ENCODE measurements around the gene KIF27.
A peak's percentile ranks its signal among the peaks of the same experiment; 100 is the strongest.
"Not testable (repeated sequence)": the region's sequence is repeated elsewhere in the genome, so short reads cannot be mapped to it uniquely, and the experiment has no call there.

The KIF27 gene

GRCh38 chr9:83933790-83934189 is 12.6 kb upstream of the KIF27 start:
- no peak for DNase-seq (ENCODE audit: low read depth in 2 of 2)

GRCh38 chr9:83932851-83933250 is 11.6 kb upstream of the KIF27 start:
- DNase-seq (ENCODE audit: low read depth in 2 of 2) = no peak

- no peak for DNase-seq (ENCODE audit: low read depth in 2 of 2)
Measured at GRCh38 chr9:83932011-83932410, 10.8 kb upstream of the KIF27 start.

GRCh38 chr9:83930881-83931280 is 9.6 kb upstream of the KIF27 start:
- DNase-seq (ENCODE audit: low read depth in 2 of 2) = no peak

GRCh38 chr9:83927591-83927990 is 6.4 kb upstream of the KIF27 start:
- DNase-seq (ENCODE audit: low read depth in 2 of 2) = no peak

GRCh38 chr9:83920469-83920926 is 734 bp downstream of the KIF27 start:
- DNase-seq (ENCODE audit: low read depth in 2 of 2) = peak in 1 of 2 donors; percentile 13

- no peak for DNase-seq (ENCODE audit: low read depth in 2 of 2)
Measured at GRCh38 chr9:83919111-83919510, 2.1 kb downstream of the KIF27 start.

- DNase-seq (ENCODE audit: low read depth in 2 of 2) = not testable (repeated sequence)
Measured at GRCh38 chr9:83912194-83912593, 9.0 kb downstream of the KIF27 start.

- DNase-seq (ENCODE audit: low read depth in 2 of 2) = no peak
Measured at GRCh38 chr9:83906144-83906543, 15.1 kb downstream of the KIF27 start.

- DNase-seq (ENCODE audit: low read depth in 2 of 2) = not testable (repeated sequence)
Measured at GRCh38 chr9:83900615-83901014, 20.6 kb downstream of the KIF27 start.

- DNase-seq (ENCODE audit: low read depth in 2 of 2) = not testable (repeated sequence)
Measured at GRCh38 chr9:83894301-83894700, 26.9 kb downstream of the KIF27 start.

GRCh38 chr9:83886498-83886897 is 34.7 kb downstream of the KIF27 start:
- not testable (repeated sequence) for DNase-seq (ENCODE audit: low read depth in 2 of 2)

GRCh38 chr9:83885559-83886240 is 35.5 kb downstream of the KIF27 start:
- DNase-seq (ENCODE audit: low read depth in 2 of 2) = not testable (repeated sequence)

GRCh38 chr9:83881687-83882408 is 39.4 kb downstream of the KIF27 start:
- DNase-seq (ENCODE audit: low read depth in 2 of 2) = not testable (repeated sequence)

GRCh38 chr9:83875559-83875958 is 45.7 kb downstream of the KIF27 start:
- not testable (repeated sequence) for DNase-seq (ENCODE audit: low read depth in 2 of 2)

GRCh38 chr9:83849895-83850294 is 71.3 kb downstream of the KIF27 start:
- DNase-seq (ENCODE audit: low read depth in 2 of 2) = not testable (repeated sequence)

- DNase-seq (ENCODE audit: low read depth in 2 of 2) = not testable (repeated sequence)
Measured at GRCh38 chr9:83837070-83837643, 84.1 kb downstream of the KIF27 start.

- DNase-seq (ENCODE audit: low read depth in 2 of 2) = not testable (repeated sequence)
Measured at GRCh38 chr9:83830426-83831071, 90.7 kb downstream of the KIF27 start.

- not testable (repeated sequence) for DNase-seq (ENCODE audit: low read depth in 2 of 2)
Measured at GRCh38 chr9:83824986-83825623, 96.1 kb downstream of the KIF27 start.

GRCh38 chr9:83817356-83818278 is 103.6 kb downstream of the KIF27 start, which contains the start of gene GKAP1:
Gene GKAP1 (minus strand): TSS chr9:83817769. CDS start chr9:83806517, 11,252 bp downstream.
- DNase-seq (ENCODE audit: low read depth in 2 of 2) = peak; percentile 59 to 81

- peak in 1 of 2 donors; percentile 0 for DNase-seq (ENCODE audit: low read depth in 2 of 2)
Measured at GRCh38 chr9:83817011-83817355, 104.2 kb downstream of the KIF27 start.

Measured in stimulated activated CD8-positive, alpha-beta memory T cell treated with anti-CD3 and anti-CD28 coated beads, Interleukin-7, amount 100 ng/mL, for 4 hours (primary cell).